Erythroblast (primary cell): ENCODE results near the gene APLP2.

Source experiments
- GATA1 ChIP-seq: IDR thresholded peaks from 2 replicates; pipeline ENCODE4 v1.6.1; 2011; ENCODE audit warnings: low read depth, mild to moderate bottlenecking, control low read depth, low read length, moderate library complexity
- POLR2A ChIP-seq: IDR thresholded peaks from 2 replicates; pipeline ENCODE4 v1.6.1; 2011; ENCODE audit warnings: mild to moderate bottlenecking, low read length

DNA sequence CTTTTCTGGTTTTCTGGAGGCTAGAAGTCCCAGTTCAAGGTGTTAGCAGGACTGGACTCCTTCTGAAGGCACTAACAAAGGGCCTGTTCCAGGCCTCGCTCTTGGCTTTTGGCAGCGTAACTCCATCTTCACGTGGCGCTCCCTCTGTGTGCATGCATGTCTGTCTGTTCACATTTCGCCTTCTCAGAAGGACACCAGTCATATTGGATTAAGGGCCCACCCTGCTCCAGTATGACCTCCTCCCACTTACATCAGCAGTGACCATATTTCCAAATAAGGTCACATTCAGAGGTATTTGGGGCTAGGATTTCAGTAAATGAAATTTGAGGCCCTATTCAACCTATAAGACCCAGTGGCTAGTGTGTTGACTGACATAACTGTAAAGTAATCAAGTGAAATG lies 20.0 kb downstream of the APLP2 start:
- TF ChIP-seq POLR2A (no peak), GATA1 (no peak)
